Fibroblast of skin of back (primary cell): ENCODE results near the gene C2orf49.

ENCODE experiments used
- DNase-seq: peaks from one replicate; pipeline ENCODE4 v3.0.0-alpha.2; 2013

Gene C2orf49

DNA sequence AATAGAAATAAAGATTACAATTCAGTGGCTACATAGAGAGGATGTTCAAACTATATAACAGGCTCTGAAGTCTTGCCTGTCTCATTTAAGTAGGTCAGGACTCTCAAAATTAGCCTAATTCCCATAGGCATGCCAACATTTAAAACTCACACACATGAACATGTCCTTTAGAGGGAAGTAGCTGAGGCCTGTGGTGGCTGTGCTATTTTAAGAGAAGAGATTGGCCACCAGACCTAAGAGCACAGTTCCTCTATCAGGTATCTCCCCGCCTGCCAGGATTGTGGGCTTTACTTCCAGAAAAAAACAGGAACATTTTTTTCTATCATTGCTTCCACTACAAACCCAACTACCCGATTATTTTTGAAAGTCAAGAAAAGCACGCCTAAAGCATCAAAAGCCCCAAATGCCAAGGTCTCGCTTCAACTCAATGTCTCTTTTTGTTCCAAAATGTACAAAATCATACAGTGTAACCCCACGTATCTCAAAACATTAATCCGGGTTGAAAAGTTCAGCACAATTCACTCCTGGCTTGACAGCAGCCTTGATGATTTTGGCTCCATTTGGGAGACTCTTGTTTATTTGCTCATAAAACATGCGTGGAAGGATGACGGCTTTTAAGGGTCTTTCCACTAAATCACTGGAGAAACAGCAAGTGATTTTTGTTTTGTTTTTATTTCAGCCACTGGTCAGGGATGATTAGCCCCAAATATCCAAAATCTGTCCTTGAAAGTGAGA is 46.3 kb downstream of the C2orf49 start:
- no peak for DNase-seq

- no peak for DNase-seq
These were observed 46.9 kb downstream of the C2orf49 start for GRCh38 chr2:105384216-105384615.

DNA sequence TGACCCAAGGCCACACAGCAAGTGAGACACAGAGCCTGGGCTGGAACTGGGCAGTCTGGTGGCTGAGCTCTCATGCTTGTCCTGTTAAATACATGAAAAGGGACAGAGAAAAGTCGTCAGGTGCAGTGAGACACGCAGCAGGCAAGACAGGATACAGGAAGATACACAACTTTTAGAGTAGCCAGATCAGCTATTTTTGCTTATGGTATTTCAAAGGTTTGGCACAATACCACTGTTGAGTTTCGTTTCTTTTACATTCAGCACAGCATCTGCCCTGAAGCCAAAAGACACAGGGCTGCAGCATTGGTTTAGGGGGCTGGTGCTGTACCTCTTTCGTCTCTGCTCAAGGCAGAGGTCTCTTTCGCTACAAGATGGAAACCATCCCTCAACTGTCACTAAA is 47.5 kb downstream of the C2orf49 start:
- no peak for DNase-seq

DNA sequence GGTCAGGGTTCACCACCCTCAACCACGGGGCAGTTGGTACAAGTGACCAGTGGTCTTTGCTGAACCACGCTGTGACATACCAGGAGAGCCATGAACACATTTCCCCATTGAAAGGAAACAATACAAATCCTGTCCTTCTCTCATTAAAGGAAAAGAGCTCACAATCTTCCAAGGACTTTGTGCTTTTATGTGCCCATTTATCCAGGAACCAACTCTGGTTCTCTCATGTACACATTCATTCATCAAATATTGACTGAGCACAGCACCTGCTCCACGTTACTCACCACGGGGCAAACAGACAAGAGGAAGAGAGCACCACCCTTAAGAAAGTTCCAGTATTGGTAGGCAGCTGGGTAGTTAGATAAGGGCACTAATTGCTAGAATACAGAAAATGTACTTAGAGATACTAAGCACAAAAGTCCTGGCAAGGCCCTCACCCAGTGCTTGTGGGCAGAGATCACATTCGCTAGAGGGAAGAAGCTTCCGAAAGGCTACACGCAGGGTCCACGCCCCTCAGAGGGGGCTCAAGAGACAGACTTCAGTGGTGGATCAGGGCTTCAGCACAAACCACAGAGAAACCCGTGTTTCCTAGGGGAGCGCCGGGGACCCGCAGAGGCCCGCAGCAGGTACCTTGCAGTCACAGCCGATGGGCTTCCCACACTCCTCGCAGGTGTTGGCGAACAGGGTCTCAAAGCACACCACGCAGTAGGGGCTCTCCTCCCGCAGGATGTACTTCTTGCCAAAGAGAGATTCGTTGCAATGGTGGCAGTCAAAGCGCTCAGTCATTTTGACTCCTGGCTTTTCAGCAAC is 48.6 kb downstream of the C2orf49 start:
- no peak for DNase-seq

DNA sequence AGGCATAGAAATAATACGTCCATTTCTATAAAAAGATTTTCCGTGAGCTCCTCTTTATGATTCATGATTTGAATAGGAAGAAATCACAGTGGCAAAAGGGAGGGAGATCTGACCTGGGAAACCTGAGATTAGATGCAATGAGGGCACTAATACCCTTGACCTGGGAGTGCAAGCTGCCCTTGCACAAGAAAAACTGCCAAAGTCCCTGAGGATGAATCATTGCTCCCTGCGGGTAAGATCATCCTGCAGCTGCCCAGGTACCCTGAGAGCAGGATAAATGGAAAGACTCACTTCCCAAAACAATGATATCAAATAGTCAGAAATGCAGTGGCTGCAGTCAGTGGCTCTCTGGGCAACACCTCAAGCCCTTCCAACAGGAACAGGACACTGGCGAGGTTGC is 49.9 kb downstream of the C2orf49 start:
- no peak for DNase-seq

DNA sequence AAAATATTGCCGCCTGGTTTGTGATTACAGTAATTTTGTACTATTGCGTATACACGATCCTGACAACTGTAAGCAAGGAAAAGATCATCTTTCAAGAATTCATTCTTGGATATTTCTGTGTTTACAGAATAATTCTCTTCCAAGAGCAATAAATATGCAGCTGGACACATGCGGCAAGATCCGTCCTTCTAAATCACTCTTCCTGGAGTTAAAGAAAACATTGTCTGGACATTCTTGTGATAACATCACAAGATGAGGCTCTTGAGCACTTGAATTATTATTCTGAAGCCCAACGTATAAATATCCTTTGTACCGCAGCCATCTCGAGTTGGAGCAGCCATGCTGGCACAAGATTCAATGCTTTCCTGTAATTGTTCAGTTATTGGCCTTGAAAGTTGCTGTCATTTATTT is 51.6 kb downstream of the C2orf49 start:
- DNase-seq = peak; percentile 98

DNA sequence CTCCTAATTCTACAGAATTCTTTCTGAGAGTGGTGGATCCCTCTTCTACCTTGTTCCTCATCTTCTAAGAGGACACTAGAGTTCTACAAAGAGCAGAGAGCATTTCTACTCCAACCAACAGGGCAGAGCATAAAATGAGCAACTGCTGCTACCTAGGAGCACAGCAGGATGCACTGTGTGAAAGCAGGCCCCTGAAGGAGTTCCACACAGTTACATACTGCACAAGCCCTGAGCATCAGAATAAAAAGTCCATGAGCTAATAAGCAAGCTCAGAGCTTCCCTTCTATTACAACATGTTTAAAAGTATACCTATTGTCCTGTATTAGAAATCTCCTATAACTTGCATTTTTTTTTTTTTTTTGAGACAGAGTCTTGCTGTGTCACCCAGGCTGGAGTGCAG is 53.1 kb downstream of the C2orf49 start:
- no peak for DNase-seq

DNA sequence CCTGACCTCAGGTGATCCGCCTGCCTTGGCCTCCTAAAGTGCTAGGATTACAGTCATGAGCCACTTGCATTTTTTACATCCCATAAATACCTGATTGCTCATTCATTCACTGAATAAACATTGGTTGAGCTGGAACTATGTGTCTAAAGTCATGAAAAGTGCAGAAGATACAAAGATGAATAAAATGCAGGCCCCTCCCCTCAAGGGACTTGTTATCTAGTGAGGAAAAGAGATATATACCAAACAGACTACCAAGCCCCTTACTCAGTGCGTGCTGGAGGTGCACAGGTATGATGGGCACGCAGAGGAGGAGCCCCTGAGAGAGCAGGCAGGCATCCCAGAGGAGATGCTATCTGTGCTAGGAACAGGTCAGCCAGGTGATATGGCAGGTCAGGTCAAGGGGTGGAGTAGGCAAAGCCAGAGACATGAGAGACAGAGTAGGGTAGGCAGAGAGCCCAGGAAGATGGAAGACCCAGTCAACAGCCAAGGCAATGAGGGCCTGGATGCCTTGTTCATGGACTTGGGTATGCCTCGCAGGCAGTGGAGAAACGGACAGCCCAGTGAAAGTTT is 53.8 kb downstream of the C2orf49 start:
- peak; percentile 87 for DNase-seq

DNA sequence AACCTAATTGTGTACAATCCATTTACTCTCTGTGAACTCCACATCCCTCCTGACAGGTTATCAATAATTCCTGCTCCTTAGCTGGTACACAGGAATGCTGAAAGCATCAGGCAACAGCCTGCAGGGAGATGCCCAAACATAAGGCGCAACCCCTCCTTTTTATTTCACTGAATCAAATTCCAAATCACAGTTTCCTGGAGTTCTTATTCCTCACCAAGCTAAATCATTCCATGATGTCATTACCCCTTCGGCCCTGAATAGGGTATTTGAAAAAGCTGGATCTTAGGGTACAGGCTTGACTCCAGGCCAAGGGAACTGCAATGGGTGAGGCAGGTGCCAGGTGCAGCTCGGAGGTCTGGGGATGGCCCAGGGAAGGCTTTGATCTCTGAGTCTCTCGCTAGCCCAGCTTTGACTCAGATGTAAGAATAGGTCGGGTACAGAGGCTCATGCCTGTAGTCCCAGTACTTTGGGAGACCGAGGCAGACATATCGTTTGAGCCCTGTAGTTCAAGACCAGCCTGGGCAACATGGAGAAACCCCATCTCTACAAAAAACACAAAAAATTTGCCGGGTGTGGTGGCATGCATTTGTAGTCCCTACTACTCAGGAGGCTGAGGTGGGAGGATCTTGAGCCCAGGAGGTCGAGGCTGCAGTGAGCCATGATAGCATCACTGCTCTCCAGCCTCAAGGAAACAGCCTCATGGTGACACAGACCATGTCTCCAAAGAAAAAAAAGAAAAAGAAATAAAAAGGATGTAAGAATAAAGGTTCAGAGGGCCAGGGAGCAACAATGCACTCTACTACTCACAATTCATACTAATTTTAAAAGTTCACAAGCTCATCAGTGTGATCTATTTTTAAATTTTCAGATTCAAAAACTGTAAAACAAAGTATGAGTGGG is 54.7 kb downstream of the C2orf49 start:
- no peak for DNase-seq

GRCh38 chr2:105393373-105394055 is 56.2 kb downstream of the C2orf49 start:
- DNase-seq = peak; percentile 72

DNA sequence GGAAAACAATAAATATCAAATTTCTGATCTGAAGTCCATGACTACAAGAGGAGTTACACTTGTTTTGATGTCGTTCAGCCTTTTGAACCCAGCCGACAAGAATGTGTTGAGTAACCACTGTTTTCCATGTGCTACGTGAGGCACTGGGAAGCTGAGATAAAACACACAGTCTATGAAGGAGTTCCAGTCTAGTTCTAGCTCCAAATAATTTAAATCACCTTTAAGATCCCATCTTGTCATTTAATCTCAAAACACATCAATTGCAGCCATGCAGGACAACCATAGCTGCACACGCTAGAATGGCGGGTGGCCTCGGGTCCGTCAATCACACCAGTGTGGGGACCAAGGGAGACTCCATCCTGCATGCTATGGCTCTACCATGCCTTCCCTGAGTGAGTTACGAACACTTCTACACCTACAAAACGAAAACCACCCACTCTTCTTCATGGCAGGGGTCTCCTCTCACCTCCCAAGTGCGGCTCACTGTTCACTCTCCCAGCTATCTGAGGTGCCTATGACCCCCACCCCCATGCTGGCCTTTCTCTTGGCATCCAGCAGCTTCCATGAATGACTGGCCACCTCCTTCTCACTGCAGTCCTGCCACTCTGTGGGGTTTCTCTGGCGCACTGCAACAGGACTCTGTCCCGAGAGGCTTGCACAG is 57.7 kb downstream of the C2orf49 start:
- DNase-seq = no peak

GRCh38 chr2:105395691-105396090 is 58.4 kb downstream of the C2orf49 start:
- DNase-seq = no peak

DNA sequence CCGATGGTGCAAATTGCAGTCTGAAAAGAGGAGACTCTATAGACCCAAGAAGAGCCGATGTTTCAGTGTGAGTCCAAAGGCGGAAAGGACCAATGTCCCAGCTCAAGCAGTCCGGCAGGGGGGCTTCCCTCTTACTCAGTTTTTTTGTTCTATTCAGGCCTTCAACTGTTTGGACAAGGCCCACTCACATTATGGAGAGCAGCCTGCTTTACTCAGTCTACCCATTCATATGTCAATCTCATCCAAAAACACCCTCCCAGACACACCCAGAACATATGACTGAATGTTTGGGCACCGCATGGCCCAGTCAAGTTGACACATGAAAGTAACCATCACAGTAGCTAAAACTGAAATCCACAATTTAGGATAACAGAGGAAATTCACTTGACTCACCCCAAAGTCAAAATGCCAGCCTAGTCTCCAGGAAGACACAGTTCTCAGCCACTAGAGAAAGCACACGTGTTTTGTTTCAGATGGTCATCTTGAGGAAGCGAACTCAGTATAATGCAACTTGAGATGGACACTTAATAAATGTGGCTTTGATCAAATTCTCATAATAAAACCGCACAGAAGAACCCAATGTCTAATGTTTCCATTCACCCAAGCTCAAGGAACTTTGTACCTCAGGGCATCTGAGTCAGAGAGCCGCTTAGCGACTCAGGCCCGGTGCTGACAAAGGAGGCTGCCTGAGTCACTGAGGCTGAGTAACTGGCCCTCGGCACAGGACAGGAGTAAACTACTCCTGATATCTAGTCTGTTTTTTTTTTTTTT is 59.1 kb downstream of the C2orf49 start:
- peak; percentile 98 for DNase-seq

DNA sequence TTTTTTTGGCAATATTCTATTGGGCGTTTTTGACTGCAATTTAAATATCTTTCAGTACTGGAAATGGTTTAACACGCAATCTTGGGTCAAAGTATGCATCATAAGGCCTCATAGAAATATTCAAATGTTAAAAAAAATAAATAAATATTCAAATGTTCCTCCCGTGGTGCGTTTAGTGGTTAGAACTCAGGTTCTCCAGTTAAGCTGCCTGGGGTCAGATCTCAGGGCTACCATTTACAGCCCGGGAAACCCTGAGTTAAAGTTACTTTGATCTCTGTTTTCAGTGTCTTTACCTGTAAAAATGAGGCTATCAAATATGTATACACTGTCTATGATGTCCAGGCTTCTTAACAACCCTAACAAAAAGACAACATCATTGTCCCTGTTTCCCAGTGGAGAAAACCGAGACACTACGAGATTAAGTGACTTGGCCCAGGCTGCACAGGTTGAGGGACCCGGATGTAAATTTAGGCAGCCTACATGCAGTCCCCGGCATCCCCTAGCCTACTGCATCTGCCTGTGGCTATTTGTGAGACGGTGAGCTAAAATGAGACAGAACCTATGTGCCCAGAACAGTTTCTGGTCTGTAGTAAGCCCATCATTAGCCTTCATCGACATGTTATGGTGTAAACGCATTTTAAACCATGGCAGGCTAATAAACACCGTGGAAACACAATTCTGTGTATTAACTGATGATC is 59.8 kb downstream of the C2orf49 start:
- DNase-seq = no peak

DNA sequence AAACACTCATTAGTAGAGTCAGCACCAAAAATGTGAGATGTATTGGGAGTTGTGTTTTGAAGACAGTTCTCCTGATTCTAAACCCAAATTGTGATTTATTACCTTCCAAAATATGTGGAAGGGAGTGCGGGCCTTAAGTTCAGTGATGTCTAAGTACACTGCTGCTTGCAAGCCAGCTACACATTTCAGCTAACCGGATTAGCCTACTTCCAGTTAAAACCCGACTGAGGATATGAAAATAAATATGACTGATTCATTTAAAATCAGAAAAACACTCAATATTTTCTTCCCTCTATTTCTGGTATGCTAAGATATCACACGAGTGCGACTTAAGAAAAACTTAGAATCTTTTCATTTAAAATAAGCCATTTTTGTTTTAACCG is 60.6 kb downstream of the C2orf49 start:
- no peak for DNase-seq

DNA sequence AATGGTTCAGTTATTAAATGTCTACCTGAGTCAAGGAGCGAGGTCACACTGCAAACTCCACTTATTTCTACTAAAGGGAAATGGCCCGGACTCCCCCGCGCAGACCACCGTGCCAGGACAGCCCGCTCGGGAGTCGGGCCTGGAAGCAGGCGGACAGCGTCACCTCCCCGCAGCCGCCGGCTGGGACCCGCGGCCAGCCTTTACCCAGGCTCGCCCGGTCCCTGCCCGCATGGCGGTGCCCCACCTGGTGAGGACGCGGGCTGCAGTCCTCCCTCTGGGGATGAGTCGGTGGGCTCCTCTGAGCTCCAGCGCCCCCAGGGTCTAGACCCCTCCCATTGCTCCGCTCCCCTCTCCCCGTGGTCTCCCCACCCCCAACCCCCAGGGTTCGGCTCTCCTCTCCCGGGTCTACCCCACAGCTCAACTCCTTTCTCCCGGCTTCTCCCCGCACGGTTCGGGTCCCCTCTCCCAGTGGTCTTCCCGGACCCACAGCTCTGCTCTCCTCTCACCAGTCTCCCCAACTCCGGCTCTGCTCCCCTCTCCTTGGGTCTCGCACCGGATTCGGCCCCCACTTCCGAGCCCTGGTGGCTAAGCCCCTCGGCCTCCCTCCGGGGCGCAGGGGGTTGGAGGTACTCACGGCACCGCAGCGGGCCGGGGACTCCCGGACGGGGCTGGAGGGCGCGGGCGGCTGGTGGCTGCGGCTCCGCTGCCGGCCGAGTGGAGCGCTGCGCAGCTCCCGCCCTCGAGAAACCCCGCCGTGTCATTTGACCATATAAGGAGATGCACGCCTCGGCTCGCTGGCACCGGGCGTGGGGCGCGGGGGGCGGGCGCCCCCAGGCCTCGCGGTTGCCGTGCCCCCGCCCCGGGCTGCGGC is 61.2 kb downstream of the C2orf49 start, which contains the start of gene FHL2:
Gene FHL2 (minus strand): TSS at position 716 of the 871 bp plus-strand sequence. CDS start 12,535 bp downstream, outside the sequence.
- DNase-seq = peak; percentile 85
